Upper lobe of left lung (tissue), 4 donors: ENCODE measurements around the gene ME1.

Source experiments
- POLR2A ChIP-seq, 4 donors: fragments of 450-650 bp; IDR thresholded peaks; one replicate each; pipeline ENCODE4 v1.5.1; 2016 to 2017; ENCODE audit warnings: antibody characterized with exemption in 4 of 4, mild to moderate bottlenecking in 2 of 4
- POLR2AphosphoS5 ChIP-seq, 2 donors: sonication (generic); formaldehyde crosslinking; IDR thresholded peaks; one replicate each; pipeline ENCODE4 v1.5.1; 2017; ENCODE audit warnings: antibody characterized with exemption in 2 of 2

DNA sequence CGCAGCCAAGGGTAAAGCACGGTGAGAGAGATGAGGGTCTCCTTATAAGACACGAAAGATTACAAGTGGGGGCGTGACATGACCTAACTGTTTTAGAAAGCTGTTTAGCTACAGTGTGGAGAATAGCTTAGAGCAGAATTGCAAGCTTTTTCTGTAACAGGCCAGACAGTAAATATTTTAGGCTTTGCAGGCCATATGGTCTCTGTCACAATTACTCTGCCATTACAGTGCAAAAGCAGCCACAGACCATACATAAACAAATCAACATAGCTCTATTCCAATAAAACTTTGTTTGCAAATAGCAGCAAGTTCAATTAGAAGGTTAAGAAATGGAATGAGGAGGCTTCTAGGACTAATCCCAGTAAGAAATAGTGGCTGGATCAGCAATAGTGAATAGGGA, 254.6 kb downstream of the ME1 start:
- TF ChIP-seq POLR2A (IDR thresholded peaks at IDR 0.05) (no peak), POLR2AphosphoS5 (IDR thresholded peaks at IDR 0.05) (no peak)
